Measurements from ENCODE around the gene TFB2M. TPM values are rescaled to one million over a fixed set of nuclear protein-coding genes. Genes with fewer than 3 reads are reported as not detected.

Gene TFB2M
- total RNA-seq, 1 donor from 2014 or later = 9.5 TPM

DNA sequence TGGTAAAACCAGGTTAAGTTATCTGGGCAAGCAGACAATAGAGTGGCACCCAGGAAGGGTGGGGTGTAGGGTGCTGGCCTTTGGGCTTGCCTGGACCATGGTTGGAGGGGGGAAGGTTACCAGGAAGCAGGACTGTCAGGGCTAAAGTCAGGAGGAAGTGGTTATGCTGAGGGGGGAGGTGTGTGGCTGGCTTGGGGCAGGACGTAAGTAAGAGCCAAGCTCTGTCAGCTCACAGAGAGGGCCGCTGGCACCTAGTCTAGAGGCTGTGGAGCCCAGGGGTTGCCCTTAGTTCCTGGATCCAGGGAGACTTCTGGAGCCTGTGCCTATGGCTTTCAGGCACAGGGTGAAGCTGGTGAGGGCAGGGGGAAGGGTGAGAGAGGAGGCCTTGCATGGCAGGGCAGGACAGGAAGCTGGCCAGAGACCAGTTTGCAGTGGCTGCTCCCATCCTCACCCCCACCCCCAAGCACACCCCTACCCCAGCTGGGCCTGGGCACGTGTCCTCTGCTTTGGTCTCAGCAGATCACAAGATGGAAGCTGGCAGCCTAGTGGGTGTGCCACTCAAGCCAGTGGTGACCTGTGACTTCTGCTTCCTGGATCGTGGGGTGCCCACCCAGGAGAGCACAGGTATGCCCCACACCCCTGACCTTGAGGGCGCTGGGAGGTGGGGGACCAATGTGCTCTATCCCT lies 38.5 kb downstream of the TFB2M start:
- H3K27me3 Mint-ChIP-seq (ENCODE audit: unreplicated experiment) = peaks cover 1% of the 10 kb centered on the region
- H3K27ac Mint-ChIP-seq (ENCODE audit: unreplicated experiment) = no peak overlapping the region
- peaks cover 13% of the 10 kb centered on the region for H3K9me3 Mint-ChIP-seq (ENCODE audit: unreplicated experiment)
- DNase-seq (ENCODE audit: low spot score) = no peak
- TF ChIP-seq, protein P1, sequence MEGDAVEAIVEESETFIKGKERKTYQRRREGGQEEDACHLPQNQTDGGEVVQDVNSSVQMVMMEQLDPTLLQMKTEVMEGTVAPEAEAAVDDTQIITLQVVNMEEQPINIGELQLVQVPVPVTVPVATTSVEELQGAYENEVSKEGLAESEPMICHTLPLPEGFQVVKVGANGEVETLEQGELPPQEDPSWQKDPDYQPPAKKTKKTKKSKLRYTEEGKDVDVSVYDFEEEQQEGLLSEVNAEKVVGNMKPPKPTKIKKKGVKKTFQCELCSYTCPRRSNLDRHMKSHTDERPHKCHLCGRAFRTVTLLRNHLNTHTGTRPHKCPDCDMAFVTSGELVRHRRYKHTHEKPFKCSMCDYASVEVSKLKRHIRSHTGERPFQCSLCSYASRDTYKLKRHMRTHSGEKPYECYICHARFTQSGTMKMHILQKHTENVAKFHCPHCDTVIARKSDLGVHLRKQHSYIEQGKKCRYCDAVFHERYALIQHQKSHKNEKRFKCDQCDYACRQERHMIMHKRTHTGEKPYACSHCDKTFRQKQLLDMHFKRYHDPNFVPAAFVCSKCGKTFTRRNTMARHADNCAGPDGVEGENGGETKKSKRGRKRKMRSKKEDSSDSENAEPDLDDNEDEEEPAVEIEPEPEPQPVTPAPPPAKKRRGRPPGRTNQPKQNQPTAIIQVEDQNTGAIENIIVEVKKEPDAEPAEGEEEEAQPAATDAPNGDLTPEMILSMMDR (IDR thresholded peaks at IDR 0.05; ENCODE audit: unreplicated experiment) = no peak
- peaks cover 4% of the 10 kb centered on the region for H3K4me1 Mint-ChIP-seq (ENCODE audit: unreplicated experiment)
- H3K4me3 Mint-ChIP-seq (ENCODE audit: unreplicated experiment) = no peak overlapping the region
- H3K36me3 Mint-ChIP-seq (ENCODE audit: low read depth, unreplicated experiment) = peaks cover 5% of the 10 kb centered on the region

DNA sequence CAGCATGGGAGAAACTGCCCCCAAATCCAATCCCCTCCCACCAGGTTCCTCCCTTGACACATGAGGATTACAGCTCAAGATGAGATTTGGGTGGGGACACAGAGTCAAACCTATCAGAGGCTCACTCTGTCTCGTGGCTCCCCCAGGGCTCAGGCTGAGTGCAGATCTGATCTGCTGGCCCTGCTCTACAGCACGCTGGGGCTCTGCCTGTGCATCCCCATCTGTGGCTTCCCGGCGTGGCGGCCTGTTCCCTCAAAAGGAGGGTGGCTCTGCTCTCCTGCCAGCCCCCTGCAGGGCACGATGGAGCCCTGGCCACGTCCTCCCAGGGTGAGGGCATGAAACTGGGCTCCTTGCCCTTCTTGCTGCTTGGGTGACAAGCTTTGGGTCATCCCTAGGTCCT lies 39.1 kb downstream of the TFB2M start:
- TF ChIP-seq, protein P1 (IDR thresholded peaks at IDR 0.05; ENCODE audit: unreplicated experiment) = no peak
- Mint-ChIP-seq H3K4me1 (ENCODE audit: unreplicated experiment) (peaks cover 4% of the 10 kb centered on the region), H3K27me3 (ENCODE audit: unreplicated experiment) (peaks cover 3% of the 10 kb centered on the region), H3K9me3 (ENCODE audit: unreplicated experiment) (peaks cover 13% of the 10 kb centered on the region), H3K36me3 (ENCODE audit: low read depth, unreplicated experiment) (peaks cover 5% of the 10 kb centered on the region), H3K4me3 (ENCODE audit: unreplicated experiment) (no peak overlapping the region), H3K27ac (ENCODE audit: unreplicated experiment) (no peak overlapping the region)
- no peak for DNase-seq (ENCODE audit: low spot score)

DNA sequence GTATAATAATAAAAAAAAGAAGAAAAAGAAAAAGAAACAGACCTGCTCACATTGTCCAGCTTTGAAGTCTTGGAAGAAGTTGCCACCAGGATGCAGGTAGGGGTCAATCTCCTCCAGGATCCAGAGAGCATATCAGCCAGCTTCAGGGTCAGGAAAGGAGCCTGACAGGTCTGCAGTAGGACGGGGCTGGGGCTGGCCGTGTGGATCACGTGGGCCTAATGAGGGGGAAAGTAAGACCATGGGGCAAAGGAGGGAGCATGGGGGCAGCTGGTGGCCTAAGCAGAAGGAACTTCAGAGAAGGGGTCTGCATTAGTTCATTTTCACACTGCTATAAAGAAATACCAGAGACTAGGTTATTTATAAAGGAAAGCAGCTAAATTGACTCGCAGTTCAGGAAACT lies 39.7 kb downstream of the TFB2M start:
- peaks cover 8% of the 10 kb centered on the region for H3K9me3 Mint-ChIP-seq (ENCODE audit: unreplicated experiment)
- TF ChIP-seq, protein P1 (IDR thresholded peaks at IDR 0.05; ENCODE audit: unreplicated experiment) = no peak
- H3K27ac Mint-ChIP-seq (ENCODE audit: unreplicated experiment) = no peak overlapping the region
- peaks cover 4% of the 10 kb centered on the region for H3K4me1 Mint-ChIP-seq (ENCODE audit: unreplicated experiment)
- H3K27me3 Mint-ChIP-seq (ENCODE audit: unreplicated experiment) = peaks cover 4% of the 10 kb centered on the region
- H3K36me3 Mint-ChIP-seq (ENCODE audit: low read depth, unreplicated experiment) = peaks cover 5% of the 10 kb centered on the region
- no peak for DNase-seq (ENCODE audit: low spot score)
- peak overlapping the region; percentile 15 for H3K4me3 Mint-ChIP-seq (ENCODE audit: unreplicated experiment)

DNA sequence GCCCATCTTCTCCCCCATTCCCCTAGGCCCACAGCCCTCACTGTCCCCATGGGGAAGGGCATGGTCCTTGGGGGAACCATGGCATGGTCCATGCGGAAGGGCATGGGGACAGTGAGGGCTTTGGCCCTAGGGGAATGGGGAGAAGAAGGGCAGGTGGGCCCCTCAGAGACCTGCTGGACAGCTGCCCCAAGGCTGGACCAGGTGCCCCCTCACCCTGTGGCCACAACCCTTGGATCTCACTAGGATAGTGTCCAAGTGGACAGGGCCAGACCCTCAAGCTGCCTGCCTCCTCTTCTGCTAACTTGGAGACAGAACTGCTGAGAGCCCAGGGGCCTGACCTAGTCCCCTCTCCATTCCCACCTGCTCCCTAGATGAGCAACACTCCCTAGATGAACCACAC lies 46.5 kb downstream of the TFB2M start:
- Mint-ChIP-seq H3K4me1 (ENCODE audit: unreplicated experiment) (no peaks in the 10 kb centered on the region), H3K36me3 (ENCODE audit: low read depth, unreplicated experiment) (peaks cover 8% of the 10 kb centered on the region), H3K27me3 (ENCODE audit: unreplicated experiment) (peaks cover 7% of the 10 kb centered on the region), H3K4me3 (ENCODE audit: unreplicated experiment) (no peak overlapping the region), H3K27ac (ENCODE audit: unreplicated experiment) (no peak overlapping the region), H3K9me3 (ENCODE audit: unreplicated experiment) (peaks cover 12% of the 10 kb centered on the region)
- TF ChIP-seq, protein P1 (IDR thresholded peaks at IDR 0.05; ENCODE audit: unreplicated experiment) = no peak
- no peak for DNase-seq (ENCODE audit: low spot score)

DNA sequence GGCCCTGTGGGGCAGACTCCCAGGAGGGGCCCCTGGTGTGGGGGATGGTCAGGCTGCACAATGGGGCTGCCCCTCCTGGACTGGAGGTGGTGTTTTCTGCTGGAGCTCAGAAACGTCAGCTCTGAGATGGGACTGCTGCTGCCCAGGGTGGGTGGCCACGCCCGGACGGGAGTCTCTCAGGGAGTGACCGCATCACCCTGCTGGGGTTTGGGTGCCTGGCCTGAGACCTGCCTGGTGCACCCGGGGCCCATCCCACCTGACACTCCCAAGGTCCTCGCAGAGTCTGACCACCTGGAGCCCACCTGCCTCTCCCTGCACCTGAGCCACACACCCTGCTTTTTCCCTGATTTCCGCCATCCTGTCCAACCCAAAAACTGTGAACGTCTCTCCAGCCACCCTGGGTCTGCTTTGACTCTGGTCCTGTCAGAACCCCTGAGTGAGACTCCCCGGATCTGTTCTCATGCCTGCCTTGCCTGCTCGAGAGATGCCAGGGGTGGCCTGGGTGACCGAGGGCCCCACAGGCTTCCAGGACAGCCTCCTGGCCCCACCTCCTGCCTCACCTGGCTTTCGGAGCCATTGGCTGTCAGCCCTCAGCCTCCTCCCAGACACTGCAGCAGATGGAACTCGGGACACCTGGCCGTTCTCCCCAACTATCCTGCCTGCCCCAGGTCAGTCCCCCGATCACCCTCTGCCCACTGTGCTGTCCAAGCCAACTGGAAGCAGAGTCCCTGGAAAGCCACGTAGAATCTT lies 47.4 kb downstream of the TFB2M start:
- Mint-ChIP-seq H3K27ac (ENCODE audit: unreplicated experiment) (no peak overlapping the region), H3K9me3 (ENCODE audit: unreplicated experiment) (peaks cover 16% of the 10 kb centered on the region), H3K27me3 (ENCODE audit: unreplicated experiment) (peaks cover 7% of the 10 kb centered on the region), H3K4me3 (ENCODE audit: unreplicated experiment) (no peak overlapping the region), H3K4me1 (ENCODE audit: unreplicated experiment) (no peaks in the 10 kb centered on the region), H3K36me3 (ENCODE audit: low read depth, unreplicated experiment) (peaks cover 13% of the 10 kb centered on the region)
- TF ChIP-seq, protein P1 (IDR thresholded peaks at IDR 0.05; ENCODE audit: unreplicated experiment) = no peak
- no peak for DNase-seq (ENCODE audit: low spot score)

All from endothelial cell (in vitro differentiated cells).